Superior temporal gyrus (tissue), 1 donor: ENCODE results near the gene EFNB1.
"Not testable (repeated sequence)": the region's sequence is repeated elsewhere in the genome, so short reads cannot be mapped to it uniquely, and the experiment has no call there.

Experiments
- DNase-seq: peaks from one replicate; pipeline ENCODE4 v3.0.0-alpha.2; 2016; ENCODE audit errors: extremely low spot score

Gene EFNB1

GRCh38 chrX:68828740-68829581, at the start of gene EFNB1:
EFNB1 (plus strand) TSS chrX:68829021; CDS start chrX:68829777, 756 bp downstream.
- peak; percentile 91 for DNase-seq

- not testable (repeated sequence) for DNase-seq
Observed at GRCh38 chrX:68781295-68781694, 47.5 kb upstream of the EFNB1 start.

GRCh38 chrX:68784816-68785215, 44.0 kb upstream of the EFNB1 start:
- no peak for DNase-seq

- not testable (repeated sequence) for DNase-seq
Observed at GRCh38 chrX:68786581-68786980, 42.2 kb upstream of the EFNB1 start.

- no peak for DNase-seq
Observed at GRCh38 chrX:68789966-68790365, 38.9 kb upstream of the EFNB1 start.

GRCh38 chrX:68792083-68792482, 36.7 kb upstream of the EFNB1 start:
- DNase-seq: no peak

- no peak for DNase-seq
Observed at GRCh38 chrX:68794461-68794860, 34.4 kb upstream of the EFNB1 start.

- no peak for DNase-seq
Observed at GRCh38 chrX:68795741-68796140, 33.1 kb upstream of the EFNB1 start.

- DNase-seq: not testable (repeated sequence)
Observed at GRCh38 chrX:68798400-68798799, 30.4 kb upstream of the EFNB1 start.

GRCh38 chrX:68801737-68802290, 27.0 kb upstream of the EFNB1 start:
- DNase-seq: no peak

- no peak for DNase-seq
Observed at GRCh38 chrX:68807818-68808217, 21.0 kb upstream of the EFNB1 start.

- DNase-seq: no peak
Observed at GRCh38 chrX:68808686-68809357, 20.0 kb upstream of the EFNB1 start.

GRCh38 chrX:68820476-68821110, 8.2 kb upstream of the EFNB1 start:
- DNase-seq: no peak

GRCh38 chrX:68821616-68822015, 7.2 kb upstream of the EFNB1 start:
- DNase-seq: no peak

GRCh38 chrX:68822641-68823410, 6.0 kb upstream of the EFNB1 start:
- peak; percentile 33 for DNase-seq

- no peak for DNase-seq
Observed at GRCh38 chrX:68823413-68824151, 5.2 kb upstream of the EFNB1 start.

- DNase-seq: no peak
Observed at GRCh38 chrX:68824152-68824433, 4.7 kb upstream of the EFNB1 start.

GRCh38 chrX:68824565-68825125, 4.2 kb upstream of the EFNB1 start:
- no peak for DNase-seq

- DNase-seq: no peak
Observed at GRCh38 chrX:68826113-68826980, 2.5 kb upstream of the EFNB1 start.

GRCh38 chrX:68827256-68827655, 1.6 kb upstream of the EFNB1 start:
- DNase-seq: no peak
